ENCODE results near the gene BACE2. TPM values are rescaled to one million over a fixed set of nuclear protein-coding genes. Genes with fewer than 3 reads are reported as not detected.

The BACE2 gene
- polyA plus RNA-seq, 2 of the 4 experiments (the other 2 are of a cell fraction), result 15.2 to 26.0 TPM

GRCh38 chr21:41260428-41260827 lies 92.5 kb downstream of the BACE2 start (continued):
- TF ChIP-seq HMGXB4 (CRISPR knock-in tag; IDR thresholded peaks at IDR 0.05; ENCODE audit: borderline replicate concordance), result no peak
- TF ChIP-seq MAZ (IDR thresholded peaks at IDR 0.05; ENCODE audit: borderline replicate concordance, low read depth, low read length), result no peak

- FAIRE-seq (no peak), DNase-seq (ENCODE audit: low read depth in 1 of 2, low spot score in 1 of 2) (no peak), ATAC-seq (no peak)
- ChIA-PET POLR2A (no interaction called here), CTCF (interaction anchor here (2.1 kb wide), 1 partner anchor 16 kb away, joined by 7 read pairs; no protein-coding TSS in a partner anchor)
- TF ChIP-seq HOXB5 (CRISPR knock-in tag; IDR thresholded peaks at IDR 0.05) (no peak), NFE2L2 (conservative IDR thresholded peaks at IDR 0.05; ENCODE audit: low read length) (no peak), ELK1 (IDR thresholded peaks at IDR 0.05; ENCODE audit: low read depth, low read length) (no peak), MYC (IDR thresholded peaks at IDR 0.05; ENCODE audit: borderline replicate concordance, low read length) (no peak), EHMT2 (IDR thresholded peaks at IDR 0.05; ENCODE audit: low read depth) (no peak), HDAC2 (IDR thresholded peaks at IDR 0.05) (no peak), ZNF302 (CRISPR knock-in tag; IDR thresholded peaks at IDR 0.05) (no peak), HEYL (CRISPR knock-in tag; IDR thresholded peaks at IDR 0.05) (no peak), ATOH8 (CRISPR knock-in tag; IDR thresholded peaks at IDR 0.05; ENCODE audit: low read depth) (no peak), CBX8 (IDR thresholded peaks at IDR 0.05) (no peak)
- WGBS (ENCODE audit: missing lambda C conversion rate), result 94% methylated on average over 2 of the region's 2 CpGs
- no peak overlapping the region for H3K4me3 ChIP-seq
- H3K4me2 ChIP-seq, result no peak overlapping the region
- H3K9me3 ChIP-seq, result no peaks in the 10 kb centered on the region
- no peaks in the 10 kb centered on the region for H3K4me1 ChIP-seq
- H3K27ac ChIP-seq, result no peak overlapping the region
These were observed 99.4 kb downstream of the BACE2 start for GRCh38 chr21:41267346-41267745.

- Histone ChIP-seq H3K9me3 (no peaks in the 10 kb centered on the region), H3K4me2 (no peak overlapping the region), H3K4me3 (no peak overlapping the region), H3K4me1 (no peaks in the 10 kb centered on the region), H3K27ac (no peak overlapping the region)
- DNase-seq (ENCODE audit: low read depth in 1 of 2, low spot score in 1 of 2) (no peak), ATAC-seq (no peak), FAIRE-seq (no peak)
- TF ChIP-seq NFE2L2 (conservative IDR thresholded peaks at IDR 0.05; ENCODE audit: low read length) (no peak), RNF2 (IDR thresholded peaks at IDR 0.05; ENCODE audit: borderline replicate concordance, low read depth) (no peak), MAX (IDR thresholded peaks at IDR 0.05) (no peak), SREBF2 (IDR thresholded peaks at IDR 0.05) (no peak), MAFK (IDR thresholded peaks at IDR 0.05; ENCODE audit: partially characterized antibody) (no peak), ZSCAN20 (CRISPR knock-in tag; IDR thresholded peaks at IDR 0.05) (no peak), RARB (CRISPR knock-in tag; IDR thresholded peaks at IDR 0.05) (no peak), FOSL2 (IDR thresholded peaks at IDR 0.05) (no peak), FOSL2 (CRISPR knock-in tag; IDR thresholded peaks at IDR 0.05) (no peak), MAZ (IDR thresholded peaks at IDR 0.05; ENCODE audit: borderline replicate concordance, low read depth, low read length) (no peak), HDAC2 (IDR thresholded peaks at IDR 0.05) (no peak), GATA3 (IDR thresholded peaks at IDR 0.05; ENCODE audit: borderline replicate concordance) (no peak), KDM1A (IDR thresholded peaks at IDR 0.05; ENCODE audit: low read depth) (no peak), RAD21 (conservative IDR thresholded peaks at IDR 0.05 in 1 of 2, IDR thresholded peaks at IDR 0.05 in 1 of 2) (no peak), CBX8 (IDR thresholded peaks at IDR 0.05) (no peak)
- WGBS (ENCODE audit: missing lambda C conversion rate), result 14% methylated on average over 1 of the region's 1 CpG
- ChIA-PET CTCF (interaction anchor here (0.6 to 1.0 kb wide), 2 partner anchors 12 to 121 kb away, joined by 3 read pairs; no protein-coding TSS in a partner anchor), POLR2A (no interaction called here)
These were observed 101.6 kb downstream of the BACE2 start for GRCh38 chr21:41269535-41269934.
